Stomach smooth muscle (tissue), 2 donors: Measurements from ENCODE around the gene MON2.
"Not testable (repeated sequence)": the region's sequence is repeated elsewhere in the genome, so short reads cannot be mapped to it uniquely, and the experiment has no call there.

Experiments
- H3K27ac ChIP-seq: one replicate; pipeline ENCODE4 v1.7.0; 2013; ENCODE audit warnings: mild to moderate bottlenecking, low read length, inconsistent platforms
- H3K27me3 ChIP-seq, 2 donors: one replicate each; pipeline ENCODE4 v1.7.0; 2013; ENCODE audit warnings: low read length in 2 of 2; ENCODE audit not compliant: insufficient read depth in 2 of 2, control insufficient read depth in 1 of 2
- H3K36me3 ChIP-seq, 2 donors: one replicate each; pipeline ENCODE4 v1.7.0; 2013; ENCODE audit warnings: low read length in 2 of 2; ENCODE audit not compliant: control insufficient read depth in 2 of 2, insufficient read depth in 2 of 2
- H3K4me1 ChIP-seq: one replicate; pipeline ENCODE4 v1.7.0; 2013; ENCODE audit warnings: low read length; ENCODE audit not compliant: control insufficient read depth, insufficient read depth
- H3K4me3 ChIP-seq, 2 donors: one replicate each; pipeline ENCODE4 v1.7.0; 2013; ENCODE audit warnings: low read length in 2 of 2
- H3K9ac ChIP-seq, 2 donors: one replicate each; pipeline ENCODE4 v1.7.0; 2013; ENCODE audit warnings: low read length in 2 of 2, mild to moderate bottlenecking in 1 of 2
- H3K9me3 ChIP-seq, 2 donors: one replicate each; pipeline ENCODE4 v1.7.0; 2013; ENCODE audit warnings: low read length in 2 of 2; ENCODE audit not compliant: control insufficient read depth in 2 of 2
- donor health status: healthy.
- donor health status: Pancreatic carcinoma.

The MON2 gene

DNA sequence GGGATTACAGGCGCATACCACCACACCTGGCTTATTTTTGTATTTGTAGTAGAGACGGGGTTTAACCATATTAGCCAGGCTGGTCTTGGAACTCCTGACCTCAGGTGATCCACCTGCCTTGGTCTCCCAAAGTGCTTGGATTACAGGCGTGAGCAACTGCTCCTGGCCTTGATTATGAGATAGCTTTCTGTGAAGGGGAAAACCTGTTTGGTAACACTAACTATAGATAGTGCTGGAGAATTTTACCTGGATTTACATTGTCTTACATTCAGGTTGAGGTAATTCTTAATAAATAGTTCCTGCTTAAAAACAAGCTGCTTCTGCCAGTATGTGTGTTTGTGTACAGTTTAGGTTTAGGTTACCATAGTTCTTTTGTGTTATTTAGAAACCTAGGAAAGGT, 77.1 kb downstream of the MON2 start:
- H3K9ac ChIP-seq: no peak overlapping the region
- H3K9me3 ChIP-seq: no peaks in the 10 kb centered on the region
- H3K27me3 ChIP-seq: no peaks in the 10 kb centered on the region
- peaks cover 5 to 9% of the 10 kb centered on the region in 2 donors for H3K36me3 ChIP-seq
- H3K4me3 ChIP-seq: no peak overlapping the region
- no peak overlapping the region for H3K27ac ChIP-seq
- H3K4me1 ChIP-seq: no peaks in the 10 kb centered on the region

DNA sequence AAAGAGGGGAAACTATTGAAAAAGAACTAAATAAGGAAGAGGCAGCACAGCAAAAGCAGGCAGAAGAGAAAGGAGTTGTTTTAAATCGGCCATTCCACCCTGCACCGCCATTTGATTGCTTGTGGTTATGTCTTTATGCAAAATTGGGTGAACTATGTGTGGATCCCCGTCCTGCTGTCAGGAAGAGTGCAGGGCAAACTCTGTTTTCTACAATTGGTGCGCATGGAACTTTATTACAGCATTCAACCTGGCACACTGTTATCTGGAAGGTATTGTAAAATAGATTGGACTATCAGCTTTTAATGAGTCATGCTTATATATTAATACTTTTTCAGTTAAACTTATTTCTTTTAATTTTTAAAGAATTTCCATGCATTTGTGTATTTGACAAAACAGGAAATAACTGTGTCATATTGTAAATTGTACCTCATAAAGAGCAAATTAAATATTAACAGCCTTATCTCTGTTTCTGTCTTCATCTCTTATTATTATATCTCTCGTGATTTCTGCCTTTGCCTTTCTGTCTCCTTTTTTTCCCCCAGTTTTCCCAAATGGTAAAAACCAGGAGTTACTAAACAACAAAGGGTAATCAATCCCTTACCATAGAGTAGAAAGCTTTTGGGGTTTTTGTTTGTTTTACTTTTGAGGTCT, 86.4 kb downstream of the MON2 start:
- Histone ChIP-seq H3K27ac (no peak overlapping the region), H3K27me3 (no peaks in the 10 kb centered on the region), H3K9me3 (no peaks in the 10 kb centered on the region), H3K4me3 (no peak overlapping the region), H3K36me3 (peaks cover 18 to 22% of the 10 kb centered on the region in 2 donors), H3K4me1 (no peaks in the 10 kb centered on the region), H3K9ac (no peak overlapping the region)

DNA sequence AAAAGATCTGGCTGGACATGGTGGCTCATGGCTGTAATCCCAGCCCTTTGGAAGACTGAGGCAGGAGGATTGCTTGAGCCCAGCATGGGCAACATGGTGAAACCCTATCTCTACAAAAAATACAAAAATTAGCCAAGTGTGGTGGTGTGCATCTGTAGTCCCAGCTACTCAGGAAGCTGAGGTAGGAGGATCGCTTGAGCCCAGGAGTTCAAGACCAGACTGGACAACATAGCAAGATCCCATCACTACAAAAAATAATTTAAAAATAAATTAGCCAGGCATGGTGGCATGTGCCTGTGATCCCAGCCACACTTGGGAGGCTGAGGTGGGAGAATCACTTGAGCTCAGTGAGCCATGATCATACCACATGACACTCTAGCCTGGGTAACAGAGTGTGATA, 92.7 kb downstream of the MON2 start:
- not testable (repeated sequence) for H3K9ac ChIP-seq, H3K4me1 ChIP-seq, H3K4me3 ChIP-seq, H3K27me3 ChIP-seq, H3K27ac ChIP-seq, H3K9me3 ChIP-seq
- peaks cover 12 to 34% of the 10 kb centered on the region in 2 donors for H3K36me3 ChIP-seq

DNA sequence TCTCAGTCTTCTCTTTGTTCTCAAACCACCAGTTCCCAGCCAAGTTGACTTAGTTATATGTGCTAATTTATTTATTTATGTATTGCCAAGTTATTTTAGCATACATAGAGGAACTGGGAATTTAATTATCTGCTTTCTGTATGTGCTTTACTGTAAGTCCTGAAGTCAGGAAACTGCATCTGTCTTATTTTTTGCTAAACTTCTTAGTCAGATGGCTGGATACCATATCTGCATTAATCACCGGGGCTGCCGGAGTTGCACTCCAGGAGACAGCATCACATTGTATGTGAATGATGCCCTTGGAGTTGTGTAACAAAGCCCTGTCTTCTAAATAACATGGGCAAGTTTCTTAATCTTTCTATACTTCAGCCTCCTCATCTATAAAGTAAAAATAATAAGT, 96.2 kb downstream of the MON2 start:
- no peaks in the 10 kb centered on the region for H3K27me3 ChIP-seq
- H3K4me3 ChIP-seq: no peak overlapping the region
- H3K4me1 ChIP-seq: no peaks in the 10 kb centered on the region
- H3K36me3 ChIP-seq: peaks cover 8 to 19% of the 10 kb centered on the region in 2 donors
- no peak overlapping the region for H3K9ac ChIP-seq
- no peaks in the 10 kb centered on the region for H3K9me3 ChIP-seq
- no peak overlapping the region for H3K27ac ChIP-seq

DNA sequence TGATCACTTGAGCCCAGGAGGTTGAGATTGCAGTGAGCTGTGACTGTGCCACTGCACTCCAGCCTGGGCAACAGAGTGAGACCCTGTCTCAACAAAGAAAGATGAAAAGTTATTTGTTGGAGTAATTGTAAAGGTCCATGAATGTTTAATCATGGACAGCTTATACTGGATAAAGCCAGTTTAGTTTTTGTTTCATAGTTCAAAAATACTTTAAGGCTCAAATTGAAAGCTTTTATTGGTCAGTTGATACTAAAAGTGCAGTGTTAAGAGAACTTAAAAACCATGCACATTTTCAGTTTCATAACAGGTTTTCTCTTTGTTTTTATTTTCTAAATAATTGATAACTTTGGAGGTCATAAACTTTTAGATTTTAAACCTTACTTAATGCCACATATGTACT, 108.4 kb downstream of the MON2 start:
- no peaks in the 10 kb centered on the region for H3K4me1 ChIP-seq
- no peak overlapping the region for H3K27ac ChIP-seq
- no peak overlapping the region for H3K9ac ChIP-seq
- peaks cover 0 to 5% of the 10 kb centered on the region in 2 donors for H3K36me3 ChIP-seq
- no peak overlapping the region for H3K4me3 ChIP-seq
- no peaks in the 10 kb centered on the region for H3K9me3 ChIP-seq
- H3K27me3 ChIP-seq: no peaks in the 10 kb centered on the region

DNA sequence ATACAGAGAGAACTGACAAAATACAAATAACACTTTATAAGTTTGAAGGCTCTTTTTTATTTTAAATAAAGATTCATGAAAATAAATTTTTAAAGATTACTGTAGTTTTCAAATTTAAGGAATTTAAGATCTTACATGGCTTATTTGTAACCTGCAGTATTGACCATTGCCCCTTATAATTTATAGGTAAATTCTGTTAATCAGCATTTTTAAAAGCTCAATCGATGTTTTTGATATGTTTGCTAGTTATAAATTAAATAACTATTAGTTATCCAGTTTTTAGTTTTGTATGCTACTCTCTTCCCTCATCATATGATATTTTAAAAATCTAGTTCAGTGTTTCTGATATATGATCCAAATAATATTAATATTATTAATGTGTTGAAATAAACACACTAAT, 109.9 kb downstream of the MON2 start:
- H3K36me3 ChIP-seq: peaks cover 0 to 5% of the 10 kb centered on the region in 2 donors
- H3K4me1 ChIP-seq: no peaks in the 10 kb centered on the region
- H3K27ac ChIP-seq: no peak overlapping the region
- no peak overlapping the region for H3K4me3 ChIP-seq
- H3K9ac ChIP-seq: no peak overlapping the region
- no peaks in the 10 kb centered on the region for H3K27me3 ChIP-seq
- H3K9me3 ChIP-seq: no peaks in the 10 kb centered on the region

DNA sequence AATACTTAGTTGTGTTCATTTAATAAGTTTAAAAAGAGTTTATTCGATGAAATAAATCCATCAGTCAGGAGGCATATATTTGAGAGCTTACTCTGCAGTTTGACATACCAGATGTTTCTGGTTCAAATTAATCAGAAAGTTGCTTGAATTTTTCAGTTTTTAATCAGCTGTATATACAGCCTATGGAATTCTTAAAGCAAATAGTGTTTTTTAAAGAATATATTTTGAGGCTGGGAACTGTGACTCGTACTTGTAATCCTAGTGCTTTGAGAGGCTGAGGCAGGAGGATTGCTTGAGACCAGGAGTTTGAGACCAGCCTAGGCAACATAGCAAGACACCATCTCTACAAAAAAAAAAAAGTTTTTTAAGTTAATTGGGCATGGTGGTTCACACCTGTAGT, 112.1 kb downstream of the MON2 start:
- Histone ChIP-seq H3K27me3 (no peaks in the 10 kb centered on the region), H3K9ac (no peak overlapping the region), H3K36me3 (no peaks in the 10 kb centered on the region), H3K27ac (no peak overlapping the region), H3K4me3 (no peak overlapping the region), H3K4me1 (no peaks in the 10 kb centered on the region), H3K9me3 (no peaks in the 10 kb centered on the region)

DNA sequence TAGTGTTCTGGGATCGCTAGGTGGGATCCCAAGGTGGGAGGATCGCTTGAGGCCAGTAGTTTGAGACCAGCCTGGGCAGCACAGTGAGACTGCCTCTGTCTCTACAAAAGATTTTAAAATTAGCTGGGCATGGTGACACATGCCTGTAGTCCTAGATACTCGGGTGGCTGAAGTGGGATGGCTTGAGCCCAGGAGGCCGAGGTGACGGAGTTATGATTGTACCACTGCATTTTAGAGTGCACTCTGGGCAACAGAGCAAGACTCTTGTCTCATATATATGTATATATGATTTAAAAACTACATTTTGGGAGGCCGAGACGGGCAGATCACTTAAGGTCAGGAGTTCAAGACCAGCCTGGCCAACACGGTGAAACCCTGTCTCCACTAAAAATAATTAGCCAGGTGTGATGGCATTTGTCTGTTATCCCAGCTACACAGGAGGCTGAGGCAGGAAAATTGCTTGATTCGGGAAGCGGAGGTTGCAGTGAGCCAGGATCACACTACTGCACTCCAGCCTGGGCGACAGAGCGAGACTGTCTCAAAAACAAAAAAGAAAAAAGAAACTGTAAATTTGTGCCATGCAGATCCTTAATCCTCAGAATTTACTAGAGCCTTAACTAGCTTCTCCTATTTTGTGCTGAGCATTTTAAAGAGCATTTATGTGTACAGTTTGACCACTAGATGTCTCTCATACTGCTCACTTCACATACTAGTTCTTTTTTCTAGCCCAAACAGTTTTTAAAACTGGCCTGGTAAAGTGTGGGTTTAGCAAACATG, 114.8 kb downstream of the MON2 start:
- Histone ChIP-seq H3K27me3 (no peaks in the 10 kb centered on the region), H3K9me3 (no peaks in the 10 kb centered on the region), H3K36me3 (no peaks in the 10 kb centered on the region), H3K4me1 (no peaks in the 10 kb centered on the region), H3K4me3 (no peak overlapping the region), H3K9ac (peak overlapping the region in 1 of 2 donors; percentile 9), H3K27ac (no peak overlapping the region)

DNA sequence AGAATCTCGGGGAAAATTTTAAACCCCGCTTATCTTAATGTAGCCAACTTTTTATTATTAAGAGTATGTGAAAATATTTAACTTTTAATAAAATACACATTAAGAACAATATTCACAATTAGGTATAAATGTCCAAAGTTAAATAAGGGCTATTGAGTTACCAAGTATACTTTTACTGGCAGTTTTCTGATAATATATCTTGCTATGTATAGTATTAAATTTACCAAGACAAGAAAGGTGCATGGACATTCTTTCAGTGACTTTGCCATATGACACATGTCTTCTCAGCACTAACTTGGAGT, 115.4 kb downstream of the MON2 start:
- H3K9me3 ChIP-seq: no peaks in the 10 kb centered on the region
- H3K4me1 ChIP-seq: no peaks in the 10 kb centered on the region
- no peak overlapping the region for H3K4me3 ChIP-seq
- no peaks in the 10 kb centered on the region for H3K27me3 ChIP-seq
- H3K36me3 ChIP-seq: no peaks in the 10 kb centered on the region
- no peak overlapping the region for H3K9ac ChIP-seq
- no peak overlapping the region for H3K27ac ChIP-seq

DNA sequence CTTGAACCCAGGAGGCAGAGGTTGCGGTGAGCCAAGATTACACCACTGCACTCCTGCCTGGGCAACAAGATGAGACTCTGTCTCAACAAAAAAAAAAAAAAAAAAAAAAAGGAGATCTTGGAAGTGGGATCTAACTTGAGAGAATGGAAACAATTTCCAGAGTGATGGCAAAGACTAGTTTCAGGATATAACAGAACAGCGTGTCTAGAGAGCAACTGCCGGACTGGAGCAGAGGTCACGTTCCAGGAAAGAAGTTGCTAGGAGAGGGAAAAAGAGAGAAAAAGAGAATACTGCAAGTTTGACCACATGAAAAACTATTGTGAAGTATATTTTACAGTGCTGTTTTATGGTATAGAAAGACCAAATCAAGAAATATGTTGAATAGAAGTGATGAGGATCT, 118.0 kb downstream of the MON2 start:
- H3K9me3 ChIP-seq: no peaks in the 10 kb centered on the region
- no peaks in the 10 kb centered on the region for H3K36me3 ChIP-seq
- no peaks in the 10 kb centered on the region for H3K4me1 ChIP-seq
- H3K27me3 ChIP-seq: no peaks in the 10 kb centered on the region
- no peak overlapping the region for H3K27ac ChIP-seq
- H3K4me3 ChIP-seq: no peak overlapping the region
- no peak overlapping the region for H3K9ac ChIP-seq

DNA sequence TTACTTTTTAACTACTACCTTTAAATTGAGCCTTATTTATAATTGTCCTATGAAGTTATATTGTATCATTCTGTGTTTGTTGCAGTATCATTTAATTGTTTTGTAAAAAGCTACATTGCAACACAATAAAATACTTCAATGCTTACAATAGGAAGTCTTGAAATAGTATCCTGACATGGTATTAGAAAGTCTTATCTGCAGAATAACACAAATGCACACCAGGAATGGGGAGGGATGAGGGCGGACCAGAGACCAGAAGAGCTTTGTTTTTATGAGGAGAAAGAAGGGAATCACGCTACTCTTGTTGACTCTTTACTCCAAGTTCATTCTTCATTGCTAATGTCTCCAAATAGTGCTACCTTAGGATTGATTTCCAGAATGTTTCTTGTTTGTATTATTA, 120.2 kb downstream of the MON2 start:
- H3K4me1 ChIP-seq: no peaks in the 10 kb centered on the region
- no peak overlapping the region for H3K4me3 ChIP-seq
- no peak overlapping the region for H3K27ac ChIP-seq
- no peaks in the 10 kb centered on the region for H3K9me3 ChIP-seq
- H3K9ac ChIP-seq: no peak overlapping the region
- H3K27me3 ChIP-seq: no peaks in the 10 kb centered on the region
- no peaks in the 10 kb centered on the region for H3K36me3 ChIP-seq
